Omental fat pad (tissue), 4 donors: ENCODE results near the gene KRT73. TPM values are rescaled to one million over a fixed set of nuclear protein-coding genes. Genes with fewer than 3 reads are reported as not detected.

Experiments
- ATAC-seq: fragments of 150-250 bp; one replicate; pipeline ENCODE4 v1.9.1; 2016; ENCODE audit warnings: mild to moderate bottlenecking, moderate library complexity; ENCODE audit not compliant: low FRiP score
- DNase-seq: peaks from one replicate; pipeline ENCODE4 v3.0.0-alpha.2; 2019; ENCODE audit warnings: low spot score
- CTCF ChIP-seq, 3 donors: fragments of 450-650 bp; IDR thresholded peaks; one replicate each; pipeline ENCODE4 v1.5.1; 2016 to 2017; ENCODE audit warnings: antibody characterized with exemption in 3 of 3, mild to moderate bottlenecking in 3 of 3, moderate library complexity in 2 of 3
- total RNA-seq, 4 donors: library from RNA; depleted of rRNA; stranded (reverse); fragments of >200 nt; gene quantifications; one replicate each; pipeline ENCODE4 v1.1.0, GENCODE V29; 2016

Gene KRT73
- total RNA-seq, 4 donors from 2014 or later = not detected

GRCh38 chr12:52636592-52637258, 18.4 kb upstream of the KRT73 start:
- TF ChIP-seq CTCF (IDR thresholded peaks at IDR 0.05) = no peak
- no peak for ATAC-seq
- DNase-seq = no peak

GRCh38 chr12:52636189-52636588, 17.8 kb upstream of the KRT73 start:
- DNase-seq (no peak), ATAC-seq (no peak)
- TF ChIP-seq CTCF (IDR thresholded peaks at IDR 0.05) = no peak

GRCh38 chr12:52634266-52635056, 16.1 kb upstream of the KRT73 start:
- no peak for DNase-seq
- TF ChIP-seq CTCF (IDR thresholded peaks at IDR 0.05) = no peak
- no peak for ATAC-seq

GRCh38 chr12:52633383-52633782, 15.0 kb upstream of the KRT73 start:
- DNase-seq (no peak), ATAC-seq (no peak)
- TF ChIP-seq CTCF (IDR thresholded peaks at IDR 0.05) = no peak

GRCh38 chr12:52632656-52633055, 14.3 kb upstream of the KRT73 start:
- no peak for DNase-seq
- TF ChIP-seq CTCF (IDR thresholded peaks at IDR 0.05) = no peak

GRCh38 chr12:52631676-52632459, 13.5 kb upstream of the KRT73 start:
- ATAC-seq (no peak), DNase-seq (no peak)
- TF ChIP-seq CTCF (IDR thresholded peaks at IDR 0.05) = no peak

More at GRCh38 chr12:52632656-52633055, 14.3 kb upstream of the KRT73 start:
- no peak for ATAC-seq
